SK-N-SH (cell line): ENCODE results near the gene SEC14L6. TPM values are rescaled to one million over a fixed set of nuclear protein-coding genes. Genes with fewer than 3 reads are reported as not detected.

Experiments used
- CTCF ChIA-PET: fragments of 300-600, 350-600 bp; formaldehyde crosslinking; extraction: SDS; loops from one replicate; lab custom pipeline; 2021; lab: Yijun Ruan, JAX
- POLR2A ChIA-PET: fragments of 350-600 bp; sonication (Branson Sonifier 250); formaldehyde crosslinking; extraction: SDS; loops from one replicate; lab custom pipeline; 2020; ENCODE audit warnings: antibody characterized with exemption, inconsistent platforms; lab: Yijun Ruan, JAX
- DNase-seq: peaks from one replicate; pipeline ENCODE4 v3.0.0; 2012
- H2AFZ ChIP-seq: fragments of 200-600 bp; sonication (generic); 2 replicates; pipeline ENCODE4 v1.8.1; 2016; ENCODE audit warnings: antibody characterized with exemption, mild to moderate bottlenecking, low read depth
- H3F3A ChIP-seq: fragments of 200-600 bp; sonication (generic); replicated peaks from 2 replicates; pipeline ENCODE3; 2016; ENCODE audit warnings: antibody characterized with exemption, mild to moderate bottlenecking; ENCODE audit not compliant: insufficient read depth
- H3K27ac ChIP-seq, 2 experiments: fragments of 200-500 bp in 1 of 2; fragments of 200-600 bp in 1 of 2; sonication (Bioruptor generic) in 1 of 2; sonication (generic), shearing (Covaris generic) in 1 of 2; 2 replicates each; pipeline versions ENCODE4 v1.5.1 to v1.6.1; 2014 to 2016; ENCODE audit warnings: low read depth in 2 of 2, inconsistent platforms in 1 of 2, low read length in 1 of 2, mild to moderate bottlenecking in 1 of 2, mixed read lengths in 1 of 2
- H3K27me3 ChIP-seq: fragments of 200-600 bp; sonication (generic), shearing (Covaris generic); 2 replicates; pipeline ENCODE4 v1.6.1; 2016; ENCODE audit warnings: mixed run types; ENCODE audit not compliant: insufficient read depth
- H3K36me3 ChIP-seq, 2 experiments: fragments of 200-500 bp in 1 of 2; fragments of 200-600 bp in 1 of 2; sonication (Bioruptor generic) in 1 of 2; sonication (generic) in 1 of 2; replicated peaks in 1 of 2; 2 replicates each; pipeline versions ENCODE3 to v1.5.1; 2014 to 2016; ENCODE audit warnings: low read length in 1 of 2, mild to moderate bottlenecking in 1 of 2; ENCODE audit not compliant: insufficient read depth in 2 of 2, control insufficient read depth in 1 of 2
- H3K4me1 ChIP-seq, 2 experiments: fragments of 200-500 bp in 1 of 2; fragments of 200-600 bp in 1 of 2; sonication (Bioruptor generic) in 1 of 2; sonication (generic), shearing (Covaris generic) in 1 of 2; 2 replicates each; pipeline versions ENCODE4 v1.5.1 to v1.6.1; 2014 to 2016; ENCODE audit warnings: low read depth in 1 of 2, low read length in 1 of 2, mixed run types in 1 of 2; ENCODE audit not compliant: insufficient read depth in 2 of 2, control insufficient read depth in 1 of 2
- H3K4me2 ChIP-seq: fragments of 200-600 bp; sonication (generic), shearing (Covaris generic); 2 replicates; pipeline ENCODE4 v1.6.1; 2017; ENCODE audit warnings: mixed run types
- H3K4me3 ChIP-seq, 2 experiments: fragments of 200-500 bp in 1 of 2; fragments of 200-600 bp in 1 of 2; sonication (Bioruptor generic) in 1 of 2; sonication (generic), shearing (Covaris generic) in 1 of 2; 2 replicates each; pipeline versions ENCODE4 v1.5.1 to v1.8.1; 2014 to 2016; ENCODE audit warnings: low read depth in 2 of 2, inconsistent platforms in 1 of 2, low read length in 1 of 2, mild to moderate bottlenecking in 1 of 2, mixed read lengths in 1 of 2, moderate library complexity in 1 of 2
- H3K79me2 ChIP-seq: fragments of 200-600 bp; sonication (generic); 2 replicates; pipeline ENCODE4 v1.8.1; 2017; ENCODE audit warnings: mild to moderate bottlenecking; ENCODE audit not compliant: insufficient read depth
- H3K9ac ChIP-seq: fragments of 200-600 bp; sonication (generic); 2 replicates; pipeline ENCODE4 v1.6.1; 2017; ENCODE audit warnings: mixed run types
- H3K9me2 ChIP-seq: fragments of 200-600 bp; sonication (generic); 2 replicates; pipeline ENCODE4 v1.6.1; 2017; ENCODE audit warnings: mixed run types
- H3K9me3 ChIP-seq: fragments of 200-600 bp; sonication (generic); 2 replicates; pipeline ENCODE4 v1.6.1; 2017; ENCODE audit warnings: mixed run types, mild to moderate bottlenecking, moderate library complexity
- H4K20me1 ChIP-seq: fragments of 200-600 bp; sonication (generic); 2 replicates; pipeline ENCODE4 v1.6.1; 2017; ENCODE audit warnings: mild to moderate bottlenecking, mixed run types; ENCODE audit not compliant: insufficient read depth
- MEF2A ChIP-seq: IDR thresholded peaks from 2 replicates; pipeline ENCODE4 v1.4.0; 2012; ENCODE audit warnings: low read depth, borderline replicate concordance
- RAD21 ChIP-seq: IDR thresholded peaks from 2 replicates; pipeline ENCODE4 v1.6.1; 2012; ENCODE audit warnings: mild to moderate bottlenecking, low read length
- REST ChIP-seq: IDR thresholded peaks from 2 replicates; pipeline ENCODE4 v1.6.1; 2012; ENCODE audit warnings: mild to moderate bottlenecking, low read depth, low read length, moderate library complexity
- RFX5 ChIP-seq: IDR thresholded peaks from 2 replicates; pipeline ENCODE4 v1.6.1; 2012; ENCODE audit warnings: mild to moderate bottlenecking, improper control_type of control experiment, low read length
- RXRA ChIP-seq: IDR thresholded peaks from 2 replicates; pipeline ENCODE4 v1.4.0; 2012; ENCODE audit warnings: low read depth, mild to moderate bottlenecking, borderline replicate concordance
- SMC3 ChIP-seq: IDR thresholded peaks from 2 replicates; pipeline ENCODE4 v1.6.1; 2012; ENCODE audit warnings: low read depth, low read length, improper control_type of control experiment
- TAF1 ChIP-seq: IDR thresholded peaks from 2 replicates; pipeline ENCODE4 v1.6.1; 2012; ENCODE audit warnings: low read depth, mild to moderate bottlenecking, low read length, moderate library complexity, borderline replicate concordance
- WGBS: methylation state at CpG from one replicate; pipeline ENCODE4 v1.1.6; 2017; ENCODE audit warnings: low lambda C conversion rate; 5-methylcytosine and 5-hydroxymethylcytosine counted together
- polyA plus RNA-seq, 3 experiments: library from polyadenylated mRNA; depleted of rRNA; stranded (reverse); fragments of >200 nt; gene quantifications; 2 replicates each; pipeline ENCODE4 v1.2.3, GENCODE V29; 2012

The SEC14L6 gene
- polyA plus RNA-seq, 1 of the 3 experiments (the other 2 are of a cell fraction), result not detected

GRCh38 chr22:30591191-30591587 is 44.6 kb upstream of the SEC14L6 start:
- peaks cover 44% of the 10 kb centered on the region for H3K79me2 ChIP-seq
- peak overlapping the region; percentile 71 to 91 for H3K4me3 ChIP-seq
- H3K4me2 ChIP-seq, result peak overlapping the region; percentile 78
- peaks cover 15% of the 10 kb centered on the region; the same call in 1 of the 2 replicates for H4K20me1 ChIP-seq
- H2AFZ ChIP-seq, result no peak overlapping the region
- peaks cover 27 to 31% of the 10 kb centered on the region in 2 experiments for H3K36me3 ChIP-seq
- H3K27me3 ChIP-seq, result peaks cover 8% of the 10 kb centered on the region; the same call in 1 of the 2 replicates
- ChIA-PET POLR2A (interaction anchor here (1.0 to 1.9 kb wide), 8 partner anchors 11 to 167 kb away, joined by 3 to 6 read pairs (median 4); partner anchors contain the start of gene TCN2), CTCF (interaction anchor here (0.9 to 1.5 kb wide), 5 partner anchors 14 to 494 kb away, joined by 3 to 5 read pairs (median 4); no protein-coding TSS in a partner anchor)
- H3K4me1 ChIP-seq, result peaks cover 3 to 11% of the 10 kb centered on the region in 2 experiments; a peak in 3 of 4 replicates
- DNase-seq, result no peak
- no peak for TF ChIP-seq REST
- TF ChIP-seq RAD21, result no peak
- no peak for TF ChIP-seq MEF2A
- no peak for TF ChIP-seq RFX5
- no peak for TF ChIP-seq SMC3
- TF ChIP-seq TAF1, result no peak
- H3K9me2 ChIP-seq, result no peaks in the 10 kb centered on the region
- no peaks in the 10 kb centered on the region for H3K9me3 ChIP-seq
- peak overlapping the region; percentile 80 to 94; a peak in 3 of 4 replicates for H3K27ac ChIP-seq
- 2% methylated on average over 14 of the region's 14 CpGs for WGBS
- H3F3A ChIP-seq, result peaks cover under 1% of the 10 kb centered on the region
- H3K9ac ChIP-seq, result peak overlapping the region; percentile 84

GRCh38 chr22:30586414-30586813 is 39.9 kb upstream of the SEC14L6 start:
- Histone ChIP-seq H4K20me1 (peaks cover 15% of the 10 kb centered on the region; the same call in 1 of the 2 replicates), H3K79me2 (peaks cover 40% of the 10 kb centered on the region), H3K4me2 (no peak overlapping the region), H2AFZ (no peak overlapping the region), H3F3A (peaks cover 3% of the 10 kb centered on the region), H3K9ac (no peak overlapping the region), H3K4me1 (peaks cover 3 to 11% of the 10 kb centered on the region in 2 experiments; a peak in 3 of 4 replicates), H3K9me2 (no peaks in the 10 kb centered on the region), H3K36me3 (peaks cover 35 to 77% of the 10 kb centered on the region in 2 experiments), H3K9me3 (no peaks in the 10 kb centered on the region), H3K27me3 (no peaks in the 10 kb centered on the region), H3K4me3 (no peak overlapping the region), H3K27ac (no peak overlapping the region)
- no peak for DNase-seq
- TF ChIP-seq RXRA, result no peak
- ChIA-PET CTCF (interaction anchor here (0.8 to 1.0 kb wide), 2 partner anchors 9 to 19 kb away, joined by 3 read pairs; no protein-coding TSS in a partner anchor), POLR2A (no interaction called here)
- WGBS, result 96% methylated on average over 8 of the region's 8 CpGs
